Measurements from ENCODE around the gene TRABD2A. TPM values are rescaled to one million over a fixed set of nuclear protein-coding genes. Genes with fewer than 3 reads are reported as not detected.

Gene TRABD2A
- total RNA-seq, 6 donors from 2014 or later, result 2.0 to 22.0 (median 6.2) TPM

- no peak overlapping the region for H3K4me3 ChIP-seq
- ATAC-seq (ENCODE audit: low FRiP score in 2 of 2) (no peak), DNase-seq (no peak)
- no peaks in the 10 kb centered on the region for H3K27me3 ChIP-seq
- TF ChIP-seq, protein P1, sequence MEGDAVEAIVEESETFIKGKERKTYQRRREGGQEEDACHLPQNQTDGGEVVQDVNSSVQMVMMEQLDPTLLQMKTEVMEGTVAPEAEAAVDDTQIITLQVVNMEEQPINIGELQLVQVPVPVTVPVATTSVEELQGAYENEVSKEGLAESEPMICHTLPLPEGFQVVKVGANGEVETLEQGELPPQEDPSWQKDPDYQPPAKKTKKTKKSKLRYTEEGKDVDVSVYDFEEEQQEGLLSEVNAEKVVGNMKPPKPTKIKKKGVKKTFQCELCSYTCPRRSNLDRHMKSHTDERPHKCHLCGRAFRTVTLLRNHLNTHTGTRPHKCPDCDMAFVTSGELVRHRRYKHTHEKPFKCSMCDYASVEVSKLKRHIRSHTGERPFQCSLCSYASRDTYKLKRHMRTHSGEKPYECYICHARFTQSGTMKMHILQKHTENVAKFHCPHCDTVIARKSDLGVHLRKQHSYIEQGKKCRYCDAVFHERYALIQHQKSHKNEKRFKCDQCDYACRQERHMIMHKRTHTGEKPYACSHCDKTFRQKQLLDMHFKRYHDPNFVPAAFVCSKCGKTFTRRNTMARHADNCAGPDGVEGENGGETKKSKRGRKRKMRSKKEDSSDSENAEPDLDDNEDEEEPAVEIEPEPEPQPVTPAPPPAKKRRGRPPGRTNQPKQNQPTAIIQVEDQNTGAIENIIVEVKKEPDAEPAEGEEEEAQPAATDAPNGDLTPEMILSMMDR (IDR thresholded peaks at IDR 0.05), result no peak
- TF ChIP-seq POLR2A (IDR thresholded peaks at IDR 0.05) (no peak), POLR2AphosphoS5 (IDR thresholded peaks at IDR 0.05) (no peak), EP300 (IDR thresholded peaks at IDR 0.05) (no peak)
- no peaks in the 10 kb centered on the region for H3K36me3 ChIP-seq
- WGBS, 2 donors, result 79 to 86% methylated on average over 3 of the region's 3 CpGs
- H3K27ac ChIP-seq, result no peak overlapping the region
- H3K9me3 ChIP-seq, result no peaks in the 10 kb centered on the region
- H3K4me1 ChIP-seq, result no peaks in the 10 kb centered on the region
Observed at GRCh38 chr2:84788498-84788897, 92.4 kb downstream of the TRABD2A start.

DNA sequence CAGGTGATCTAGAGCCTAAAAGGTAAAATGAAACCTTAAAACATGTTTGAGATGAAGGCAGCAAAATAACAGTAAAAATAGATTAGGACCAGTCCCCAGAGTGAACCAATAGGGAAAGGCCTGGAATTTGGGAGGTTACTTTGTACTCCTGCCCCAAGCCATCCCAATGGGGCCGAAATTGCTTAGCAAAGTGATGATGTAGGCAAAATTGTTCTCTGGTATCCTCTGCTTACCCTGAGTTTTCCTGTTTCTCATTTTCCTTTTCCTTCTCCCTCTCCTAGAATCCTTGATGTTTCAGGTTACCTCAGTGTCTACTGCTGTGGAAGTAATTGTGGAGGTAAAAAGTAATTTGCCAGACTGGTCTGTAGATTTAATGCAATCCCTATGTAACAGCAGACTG is 92.9 kb downstream of the TRABD2A start:
- H3K4me3 ChIP-seq, result no peak overlapping the region
- TF ChIP-seq EP300 (IDR thresholded peaks at IDR 0.05) (no peak), POLR2A (IDR thresholded peaks at IDR 0.05) (no peak)
- TF ChIP-seq, protein P1 (IDR thresholded peaks at IDR 0.05), result no peak
- WGBS, 2 donors, result 77 to 81% methylated on average over 1 of the region's 1 CpG
- DNase-seq (no peak), ATAC-seq (ENCODE audit: low FRiP score in 2 of 2) (no peak)
- no peaks in the 10 kb centered on the region for H3K36me3 ChIP-seq
- no peaks in the 10 kb centered on the region for H3K27me3 ChIP-seq
- H3K27ac ChIP-seq, result no peak overlapping the region
- H3K4me1 ChIP-seq, result no peaks in the 10 kb centered on the region
- H3K9me3 ChIP-seq, result no peaks in the 10 kb centered on the region

GRCh38 chr2:84786601-84787000 is 94.3 kb downstream of the TRABD2A start:
- Histone ChIP-seq H3K27me3 (no peaks in the 10 kb centered on the region), H3K9me3 (no peaks in the 10 kb centered on the region), H3K36me3 (no peaks in the 10 kb centered on the region), H3K4me1 (peaks cover 0 to 12% (median 3%) of the 10 kb centered on the region in 4 donors), H3K4me3 (no peak overlapping the region), H3K27ac (no peak overlapping the region)
- DNase-seq (no peak), ATAC-seq (ENCODE audit: low FRiP score in 2 of 2) (no peak)
- no peak for TF ChIP-seq POLR2A (IDR thresholded peaks at IDR 0.05)
- TF ChIP-seq EP300 (IDR thresholded peaks at IDR 0.05), result no peak
- no peak for TF ChIP-seq POLR2AphosphoS5 (IDR thresholded peaks at IDR 0.05)
- TF ChIP-seq, protein P1 (IDR thresholded peaks at IDR 0.05), result no peak

GRCh38 chr2:84785950-84786349 is 94.9 kb downstream of the TRABD2A start:
- Histone ChIP-seq H3K4me3 (no peak overlapping the region), H3K4me1 (peaks cover 0 to 13% (median 3%) of the 10 kb centered on the region in 4 donors), H3K9me3 (no peaks in the 10 kb centered on the region), H3K27ac (no peak overlapping the region), H3K27me3 (no peaks in the 10 kb centered on the region), H3K36me3 (no peaks in the 10 kb centered on the region)
- ATAC-seq (ENCODE audit: low FRiP score in 2 of 2), result no peak
- 81 to 92% methylated on average over 4 of the region's 4 CpGs for WGBS, 2 donors
- TF ChIP-seq POLR2A (IDR thresholded peaks at IDR 0.05) (no peak), POLR2AphosphoS5 (IDR thresholded peaks at IDR 0.05) (no peak), EP300 (IDR thresholded peaks at IDR 0.05) (no peak)
- TF ChIP-seq, protein P1 (IDR thresholded peaks at IDR 0.05), result no peak
- DNase-seq, result no peak

DNA sequence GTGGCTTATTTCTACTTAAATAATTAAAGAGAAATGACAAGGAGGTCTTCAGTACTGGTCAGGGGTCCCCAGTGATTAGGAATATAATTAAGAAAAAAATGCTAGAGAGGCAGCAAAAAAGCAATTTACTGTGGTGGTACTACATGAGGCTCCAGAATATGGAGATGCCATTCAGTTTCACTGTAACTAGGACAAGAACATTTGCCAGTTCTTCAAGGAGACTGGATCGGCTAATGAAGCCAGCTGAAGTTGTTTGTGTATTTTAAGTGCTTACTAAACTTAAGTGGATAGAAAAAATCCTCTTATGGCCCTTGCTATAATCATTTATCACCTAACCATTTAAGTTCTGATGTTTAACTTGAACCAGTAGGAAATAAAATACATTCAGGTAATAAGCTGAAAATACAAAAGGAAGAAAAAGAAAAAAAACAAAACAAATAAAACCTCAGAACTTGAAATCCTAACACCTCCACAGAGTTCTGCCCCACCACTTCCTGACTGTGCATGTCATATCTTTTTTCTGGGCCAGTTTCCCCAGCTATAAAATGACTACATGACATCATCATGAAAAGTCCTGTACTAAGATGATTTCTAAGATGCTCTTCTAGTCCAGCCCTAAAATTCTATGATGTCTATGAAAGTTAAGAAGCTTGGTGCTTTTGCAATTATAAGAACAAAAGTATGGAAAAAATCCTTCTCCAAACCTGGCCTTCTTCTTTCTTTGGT is 98.0 kb downstream of the TRABD2A start:
- H3K36me3 ChIP-seq, result no peaks in the 10 kb centered on the region
- WGBS, 2 donors, result 48 to 54% methylated on average over 1 of the region's 1 CpG
- H3K27me3 ChIP-seq, result no peaks in the 10 kb centered on the region
- DNase-seq (no peak), ATAC-seq (ENCODE audit: low FRiP score in 2 of 2) (no peak)
- TF ChIP-seq POLR2AphosphoS5 (IDR thresholded peaks at IDR 0.05) (no peak), POLR2A (IDR thresholded peaks at IDR 0.05) (no peak), EP300 (IDR thresholded peaks at IDR 0.05) (no peak)
- TF ChIP-seq, protein P1 (IDR thresholded peaks at IDR 0.05), result no peak
- peak overlapping the region in 3 of 4 donors; percentile 27 to 59 (median 27) for H3K27ac ChIP-seq
- peaks cover 0 to 13% (median 3%) of the 10 kb centered on the region in 4 donors for H3K4me1 ChIP-seq
- no peak overlapping the region for H3K4me3 ChIP-seq
- no peaks in the 10 kb centered on the region for H3K9me3 ChIP-seq
